ENCODE results near the gene KHDC4. TPM values are rescaled to one million over a fixed set of nuclear protein-coding genes. Genes with fewer than 3 reads are reported as not detected.
A peak's percentile ranks its signal among the peaks of the same experiment; 100 is the strongest.

Gene KHDC4
- total and polyA plus RNA-seq, 9 of the 15 experiments (the other 6 are each of a cell fraction or from before 2014, with no cell fraction given), result 12.1 to 185 (median 65.6) TPM

DNA sequence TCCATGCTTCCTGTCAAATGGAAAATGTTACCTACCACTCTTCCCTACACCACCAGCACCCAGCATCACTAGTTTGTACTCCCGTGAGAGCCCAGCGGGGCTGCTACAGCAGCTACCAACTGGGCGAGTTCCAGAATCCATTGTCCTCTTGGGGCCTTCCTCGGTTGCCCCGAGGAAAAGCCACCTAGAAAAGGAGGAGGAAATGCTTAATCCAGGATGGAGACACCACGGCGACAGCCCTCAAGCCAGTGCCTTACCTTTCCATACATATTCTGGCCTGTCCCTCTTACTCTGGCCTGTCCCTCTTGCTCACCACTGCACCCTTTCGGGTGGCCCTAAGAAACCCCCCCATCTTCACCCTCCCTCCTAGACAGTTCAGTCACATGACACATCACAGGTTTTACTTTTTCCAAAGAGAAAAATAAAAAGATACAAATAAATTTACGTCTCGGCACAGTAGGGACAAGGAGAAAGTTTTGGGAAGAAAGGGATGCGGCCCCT lies 23.5 kb downstream of the KHDC4 start (continued):
- TF ChIP-seq, protein P1, sequence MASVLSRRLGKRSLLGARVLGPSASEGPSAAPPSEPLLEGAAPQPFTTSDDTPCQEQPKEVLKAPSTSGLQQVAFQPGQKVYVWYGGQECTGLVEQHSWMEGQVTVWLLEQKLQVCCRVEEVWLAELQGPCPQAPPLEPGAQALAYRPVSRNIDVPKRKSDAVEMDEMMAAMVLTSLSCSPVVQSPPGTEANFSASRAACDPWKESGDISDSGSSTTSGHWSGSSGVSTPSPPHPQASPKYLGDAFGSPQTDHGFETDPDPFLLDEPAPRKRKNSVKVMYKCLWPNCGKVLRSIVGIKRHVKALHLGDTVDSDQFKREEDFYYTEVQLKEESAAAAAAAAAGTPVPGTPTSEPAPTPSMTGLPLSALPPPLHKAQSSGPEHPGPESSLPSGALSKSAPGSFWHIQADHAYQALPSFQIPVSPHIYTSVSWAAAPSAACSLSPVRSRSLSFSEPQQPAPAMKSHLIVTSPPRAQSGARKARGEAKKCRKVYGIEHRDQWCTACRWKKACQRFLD (CRISPR knock-in tag; IDR thresholded peaks at IDR 0.05), result 0 out of 2 replicates have a peak, but pooled peaks have one; percentile 28
- TF ChIP-seq BRD4 (IDR thresholded peaks at IDR 0.05) (no peak), RAD21 (CRISPR knock-in tag; conservative IDR thresholded peaks at IDR 0.05 in 1 of 2, IDR thresholded peaks at IDR 0.05 in 1 of 2) (peak in 1 of 2 experiments; percentile 41; a peak in 2 of 4 replicates), SMARCA4 (IDR thresholded peaks at IDR 0.05) (0 out of 2 replicates have a peak, but pooled peaks have one; percentile 7), FOXK2 (conservative IDR thresholded peaks at IDR 0.05 in 1 of 2, IDR thresholded peaks at IDR 0.05 in 1 of 2; ENCODE audit: low read depth in 2 of 2) (peak in 1 of 2 experiments; percentile 28; a peak in 2 of 4 replicates), CBFA2T2 (conservative IDR thresholded peaks at IDR 0.05) (peak; percentile 49)
- TF ChIP-seq, protein P2, sequence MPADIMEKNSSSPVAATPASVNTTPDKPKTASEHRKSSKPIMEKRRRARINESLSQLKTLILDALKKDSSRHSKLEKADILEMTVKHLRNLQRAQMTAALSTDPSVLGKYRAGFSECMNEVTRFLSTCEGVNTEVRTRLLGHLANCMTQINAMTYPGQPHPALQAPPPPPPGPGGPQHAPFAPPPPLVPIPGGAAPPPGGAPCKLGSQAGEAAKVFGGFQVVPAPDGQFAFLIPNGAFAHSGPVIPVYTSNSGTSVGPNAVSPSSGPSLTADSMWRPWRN (IDR thresholded peaks at IDR 0.05; ENCODE audit: low read depth), result no peak
- TF ChIP-seq, protein P3, sequence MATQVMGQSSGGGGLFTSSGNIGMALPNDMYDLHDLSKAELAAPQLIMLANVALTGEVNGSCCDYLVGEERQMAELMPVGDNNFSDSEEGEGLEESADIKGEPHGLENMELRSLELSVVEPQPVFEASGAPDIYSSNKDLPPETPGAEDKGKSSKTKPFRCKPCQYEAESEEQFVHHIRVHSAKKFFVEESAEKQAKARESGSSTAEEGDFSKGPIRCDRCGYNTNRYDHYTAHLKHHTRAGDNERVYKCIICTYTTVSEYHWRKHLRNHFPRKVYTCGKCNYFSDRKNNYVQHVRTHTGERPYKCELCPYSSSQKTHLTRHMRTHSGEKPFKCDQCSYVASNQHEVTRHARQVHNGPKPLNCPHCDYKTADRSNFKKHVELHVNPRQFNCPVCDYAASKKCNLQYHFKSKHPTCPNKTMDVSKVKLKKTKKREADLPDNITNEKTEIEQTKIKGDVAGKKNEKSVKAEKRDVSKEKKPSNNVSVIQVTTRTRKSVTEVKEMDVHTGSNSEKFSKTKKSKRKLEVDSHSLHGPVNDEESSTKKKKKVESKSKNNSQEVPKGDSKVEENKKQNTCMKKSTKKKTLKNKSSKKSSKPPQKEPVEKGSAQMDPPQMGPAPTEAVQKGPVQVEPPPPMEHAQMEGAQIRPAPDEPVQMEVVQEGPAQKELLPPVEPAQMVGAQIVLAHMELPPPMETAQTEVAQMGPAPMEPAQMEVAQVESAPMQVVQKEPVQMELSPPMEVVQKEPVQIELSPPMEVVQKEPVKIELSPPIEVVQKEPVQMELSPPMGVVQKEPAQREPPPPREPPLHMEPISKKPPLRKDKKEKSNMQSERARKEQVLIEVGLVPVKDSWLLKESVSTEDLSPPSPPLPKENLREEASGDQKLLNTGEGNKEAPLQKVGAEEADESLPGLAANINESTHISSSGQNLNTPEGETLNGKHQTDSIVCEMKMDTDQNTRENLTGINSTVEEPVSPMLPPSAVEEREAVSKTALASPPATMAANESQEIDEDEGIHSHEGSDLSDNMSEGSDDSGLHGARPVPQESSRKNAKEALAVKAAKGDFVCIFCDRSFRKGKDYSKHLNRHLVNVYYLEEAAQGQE (IDR thresholded peaks at IDR 0.05; ENCODE audit: borderline replicate concordance), result no peak; the same call in 1 of the 2 replicates
- TF ChIP-seq, protein P3 (CRISPR knock-in tag; IDR thresholded peaks at IDR 0.05; ENCODE audit: low read depth), result no peak
- TF ChIP-seq, protein P4, sequence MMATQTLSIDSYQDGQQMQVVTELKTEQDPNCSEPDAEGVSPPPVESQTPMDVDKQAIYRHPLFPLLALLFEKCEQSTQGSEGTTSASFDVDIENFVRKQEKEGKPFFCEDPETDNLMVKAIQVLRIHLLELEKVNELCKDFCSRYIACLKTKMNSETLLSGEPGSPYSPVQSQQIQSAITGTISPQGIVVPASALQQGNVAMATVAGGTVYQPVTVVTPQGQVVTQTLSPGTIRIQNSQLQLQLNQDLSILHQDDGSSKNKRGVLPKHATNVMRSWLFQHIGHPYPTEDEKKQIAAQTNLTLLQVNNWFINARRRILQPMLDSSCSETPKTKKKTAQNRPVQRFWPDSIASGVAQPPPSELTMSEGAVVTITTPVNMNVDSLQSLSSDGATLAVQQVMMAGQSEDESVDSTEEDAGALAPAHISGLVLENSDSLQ (IDR thresholded peaks at IDR 0.05), result peak; percentile 33; the same call in 1 of the 2 replicates
- TF ChIP-seq, protein P5, sequence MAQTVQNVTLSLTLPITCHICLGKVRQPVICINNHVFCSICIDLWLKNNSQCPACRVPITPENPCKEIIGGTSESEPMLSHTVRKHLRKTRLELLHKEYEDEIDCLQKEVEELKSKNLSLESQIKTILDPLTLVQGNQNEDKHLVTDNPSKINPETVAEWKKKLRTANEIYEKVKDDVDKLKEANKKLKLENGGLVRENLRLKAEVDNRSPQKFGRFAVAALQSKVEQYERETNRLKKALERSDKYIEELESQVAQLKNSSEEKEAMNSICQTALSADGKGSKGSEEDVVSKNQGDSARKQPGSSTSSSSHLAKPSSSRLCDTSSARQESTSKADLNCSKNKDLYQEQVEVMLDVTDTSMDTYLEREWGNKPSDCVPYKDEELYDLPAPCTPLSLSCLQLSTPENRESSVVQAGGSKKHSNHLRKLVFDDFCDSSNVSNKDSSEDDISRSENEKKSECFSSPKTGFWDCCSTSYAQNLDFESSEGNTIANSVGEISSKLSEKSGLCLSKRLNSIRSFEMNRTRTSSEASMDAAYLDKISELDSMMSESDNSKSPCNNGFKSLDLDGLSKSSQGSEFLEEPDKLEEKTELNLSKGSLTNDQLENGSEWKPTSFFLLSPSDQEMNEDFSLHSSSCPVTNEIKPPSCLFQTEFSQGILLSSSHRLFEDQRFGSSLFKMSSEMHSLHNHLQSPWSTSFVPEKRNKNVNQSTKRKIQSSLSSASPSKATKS (CRISPR knock-in tag; IDR thresholded peaks at IDR 0.05), result no peak
- TF ChIP-seq, protein P6, sequence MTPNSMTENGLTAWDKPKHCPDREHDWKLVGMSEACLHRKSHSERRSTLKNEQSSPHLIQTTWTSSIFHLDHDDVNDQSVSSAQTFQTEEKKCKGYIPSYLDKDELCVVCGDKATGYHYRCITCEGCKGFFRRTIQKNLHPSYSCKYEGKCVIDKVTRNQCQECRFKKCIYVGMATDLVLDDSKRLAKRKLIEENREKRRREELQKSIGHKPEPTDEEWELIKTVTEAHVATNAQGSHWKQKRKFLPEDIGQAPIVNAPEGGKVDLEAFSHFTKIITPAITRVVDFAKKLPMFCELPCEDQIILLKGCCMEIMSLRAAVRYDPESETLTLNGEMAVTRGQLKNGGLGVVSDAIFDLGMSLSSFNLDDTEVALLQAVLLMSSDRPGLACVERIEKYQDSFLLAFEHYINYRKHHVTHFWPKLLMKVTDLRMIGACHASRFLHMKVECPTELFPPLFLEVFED (CRISPR knock-in tag; conservative IDR thresholded peaks at IDR 0.05), result no peak

Data from K562 (cell line).